DND-41 (cell line): ENCODE measurements around the gene OR7G2.

ENCODE experiments used
- ATAC-seq: fragments of 200-7000 bp; cut with Tn5 transposase; 3 replicates; pipeline ENCODE4 v1.9.1; 2021; ENCODE audit warnings: low read depth; ENCODE audit not compliant: insufficient read depth
- DNase-seq: peaks from one replicate; pipeline ENCODE4 v3.0.0-alpha.2; 2020
- H2AFZ ChIP-seq: 2 replicates; pipeline ENCODE4 v1.6.0; 2012; ENCODE audit warnings: low read depth, low read length
- H3K27ac ChIP-seq: 2 replicates; pipeline ENCODE4 v1.5.1; 2012; ENCODE audit warnings: low read length, inconsistent platforms
- H3K27me3 ChIP-seq: fragments of 200-600 bp; sonication (generic); 2 replicates; pipeline ENCODE4 v1.6.0; 2012; ENCODE audit warnings: low read length, mild to moderate bottlenecking, inconsistent platforms; ENCODE audit not compliant: insufficient read depth, poor library complexity
- H3K36me3 ChIP-seq: 2 replicates; pipeline ENCODE4 v1.5.1; 2012; ENCODE audit warnings: low read length, inconsistent platforms; ENCODE audit not compliant: insufficient read depth
- H3K4me1 ChIP-seq: 2 replicates; pipeline ENCODE4 v1.5.1; 2012; ENCODE audit warnings: mild to moderate bottlenecking, low read length; ENCODE audit not compliant: insufficient read depth
- H3K4me2 ChIP-seq: 2 replicates; pipeline ENCODE4 v1.6.0; 2012; ENCODE audit warnings: mild to moderate bottlenecking, moderate library complexity, low read length, inconsistent platforms; ENCODE audit not compliant: insufficient read depth
- H3K4me3 ChIP-seq, 2 experiments: fragments of 200-600 bp in 1 of 2; shearing (Covaris generic) in 1 of 2; 2 replicates each; pipeline ENCODE4 v1.5.1; 2012 to 2016; ENCODE audit warnings: inconsistent platforms in 2 of 2, low read length in 2 of 2, mild to moderate bottlenecking in 2 of 2, low read depth in 1 of 2, moderate library complexity in 1 of 2
- H3K79me2 ChIP-seq: 2 replicates; pipeline ENCODE4 v1.6.0; 2012; ENCODE audit warnings: low read length, inconsistent platforms; ENCODE audit not compliant: insufficient read depth
- H3K9ac ChIP-seq: 2 replicates; pipeline ENCODE4 v1.6.0; 2012; ENCODE audit warnings: low read depth, mild to moderate bottlenecking, inconsistent platforms, low read length, moderate library complexity
- H3K9me3 ChIP-seq: 2 replicates; pipeline ENCODE4 v1.5.1; 2012; ENCODE audit warnings: low read length, moderate library complexity, mild to moderate bottlenecking, inconsistent platforms; ENCODE audit not compliant: insufficient read depth, severe bottlenecking
- H4K20me1 ChIP-seq: 2 replicates; pipeline ENCODE4 v1.6.0; 2012; ENCODE audit warnings: low read length; ENCODE audit not compliant: insufficient read depth
- EZH2 ChIP-seq: IDR thresholded peaks from 3 replicates; pipeline ENCODE4 v1.6.1; 2012; ENCODE audit warnings: borderline replicate concordance, low read depth, mild to moderate bottlenecking, moderate library complexity, low read length, inconsistent platforms; ENCODE audit not compliant: severe bottlenecking
- TF ChIP-seq, protein P1 (sequence below): IDR thresholded peaks from 2 replicates; pipeline ENCODE4 v1.5.1; 2012; ENCODE audit warnings: borderline replicate concordance, low read length, moderate library complexity, mild to moderate bottlenecking; ENCODE audit not compliant: poor library complexity, severe bottlenecking; ENCODE audit errors: extremely low read depth

OR7G2 gene

DNA sequence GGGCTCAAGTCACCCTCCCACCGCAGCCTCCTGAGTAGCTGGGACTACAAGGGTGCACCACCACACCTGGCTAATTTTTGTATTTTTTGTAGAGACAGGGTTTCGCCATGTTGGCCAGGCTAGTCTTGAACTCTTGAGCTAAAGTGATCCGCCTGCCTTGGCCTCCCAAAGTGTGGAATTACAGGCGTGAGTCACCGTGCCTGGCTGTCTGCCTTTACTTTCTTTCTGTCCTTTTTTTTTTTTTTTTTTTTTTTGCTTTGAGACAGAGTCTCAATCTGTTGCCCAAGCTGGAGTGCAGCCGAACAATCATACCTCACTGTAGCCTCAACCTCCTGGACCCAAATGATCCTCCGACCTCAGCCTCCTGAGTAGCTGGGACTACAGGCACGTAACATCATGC, 45.4 kb downstream of the OR7G2 start:
- Histone ChIP-seq H3K9ac (no peak overlapping the region), H3K4me3 (no peak overlapping the region), H3K36me3 (no peaks in the 10 kb centered on the region), H3K4me1 (no peaks in the 10 kb centered on the region), H3K4me2 (no peak overlapping the region), H3K27me3 (no peaks in the 10 kb centered on the region), H3K9me3 (no peaks in the 10 kb centered on the region), H2AFZ (no peak overlapping the region), H3K27ac (no peak overlapping the region), H3K79me2 (no peaks in the 10 kb centered on the region), H4K20me1 (no peaks in the 10 kb centered on the region)
- DNase-seq (no peak), ATAC-seq (no peak)
- TF ChIP-seq, protein P1, sequence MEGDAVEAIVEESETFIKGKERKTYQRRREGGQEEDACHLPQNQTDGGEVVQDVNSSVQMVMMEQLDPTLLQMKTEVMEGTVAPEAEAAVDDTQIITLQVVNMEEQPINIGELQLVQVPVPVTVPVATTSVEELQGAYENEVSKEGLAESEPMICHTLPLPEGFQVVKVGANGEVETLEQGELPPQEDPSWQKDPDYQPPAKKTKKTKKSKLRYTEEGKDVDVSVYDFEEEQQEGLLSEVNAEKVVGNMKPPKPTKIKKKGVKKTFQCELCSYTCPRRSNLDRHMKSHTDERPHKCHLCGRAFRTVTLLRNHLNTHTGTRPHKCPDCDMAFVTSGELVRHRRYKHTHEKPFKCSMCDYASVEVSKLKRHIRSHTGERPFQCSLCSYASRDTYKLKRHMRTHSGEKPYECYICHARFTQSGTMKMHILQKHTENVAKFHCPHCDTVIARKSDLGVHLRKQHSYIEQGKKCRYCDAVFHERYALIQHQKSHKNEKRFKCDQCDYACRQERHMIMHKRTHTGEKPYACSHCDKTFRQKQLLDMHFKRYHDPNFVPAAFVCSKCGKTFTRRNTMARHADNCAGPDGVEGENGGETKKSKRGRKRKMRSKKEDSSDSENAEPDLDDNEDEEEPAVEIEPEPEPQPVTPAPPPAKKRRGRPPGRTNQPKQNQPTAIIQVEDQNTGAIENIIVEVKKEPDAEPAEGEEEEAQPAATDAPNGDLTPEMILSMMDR = no peak
- TF ChIP-seq EZH2 = no peak

GRCh38 chr19:9060564-9061340, 46.5 kb downstream of the OR7G2 start:
- Histone ChIP-seq H2AFZ (no peak overlapping the region), H4K20me1 (no peaks in the 10 kb centered on the region), H3K4me3 (no peak overlapping the region), H3K9ac (no peak overlapping the region), H3K27ac (no peak overlapping the region), H3K79me2 (no peaks in the 10 kb centered on the region), H3K9me3 (no peaks in the 10 kb centered on the region), H3K36me3 (no peaks in the 10 kb centered on the region), H3K4me2 (no peak overlapping the region), H3K4me1 (no peaks in the 10 kb centered on the region), H3K27me3 (no peaks in the 10 kb centered on the region)
- ATAC-seq (no peak), DNase-seq (no peak)
- TF ChIP-seq EZH2 = no peak
- TF ChIP-seq, protein P1 = no peak

GRCh38 chr19:9058905-9059667, 48.2 kb downstream of the OR7G2 start:
- TF ChIP-seq EZH2 = no peak
- TF ChIP-seq, protein P1 = no peak
- no peak overlapping the region for H3K9ac ChIP-seq
- H4K20me1 ChIP-seq = no peaks in the 10 kb centered on the region
- H3K4me3 ChIP-seq = no peak overlapping the region
- H3K4me1 ChIP-seq = no peaks in the 10 kb centered on the region
- no peaks in the 10 kb centered on the region for H3K36me3 ChIP-seq
- no peak overlapping the region for H3K27ac ChIP-seq
- no peaks in the 10 kb centered on the region for H3K79me2 ChIP-seq
- H3K9me3 ChIP-seq = no peaks in the 10 kb centered on the region
- no peak for DNase-seq
- H3K4me2 ChIP-seq = no peak overlapping the region
- ATAC-seq = no peak
- H2AFZ ChIP-seq = no peak overlapping the region
- no peaks in the 10 kb centered on the region for H3K27me3 ChIP-seq
